HG03025 (cell line): Measurements from ENCODE around the gene SIGLEC10.
A peak's percentile ranks its signal among the peaks of the same experiment; 100 is the strongest.

Source experiments
- ATAC-seq: cut with Tn5 transposase; IDR thresholded peaks from one replicate; pipeline ENCODE4 v1.9.1; 2021; ENCODE audit warnings: mild to moderate bottlenecking, moderate library complexity; ENCODE audit not compliant: unreplicated experiment, low FRiP score

The SIGLEC10 gene

DNA sequence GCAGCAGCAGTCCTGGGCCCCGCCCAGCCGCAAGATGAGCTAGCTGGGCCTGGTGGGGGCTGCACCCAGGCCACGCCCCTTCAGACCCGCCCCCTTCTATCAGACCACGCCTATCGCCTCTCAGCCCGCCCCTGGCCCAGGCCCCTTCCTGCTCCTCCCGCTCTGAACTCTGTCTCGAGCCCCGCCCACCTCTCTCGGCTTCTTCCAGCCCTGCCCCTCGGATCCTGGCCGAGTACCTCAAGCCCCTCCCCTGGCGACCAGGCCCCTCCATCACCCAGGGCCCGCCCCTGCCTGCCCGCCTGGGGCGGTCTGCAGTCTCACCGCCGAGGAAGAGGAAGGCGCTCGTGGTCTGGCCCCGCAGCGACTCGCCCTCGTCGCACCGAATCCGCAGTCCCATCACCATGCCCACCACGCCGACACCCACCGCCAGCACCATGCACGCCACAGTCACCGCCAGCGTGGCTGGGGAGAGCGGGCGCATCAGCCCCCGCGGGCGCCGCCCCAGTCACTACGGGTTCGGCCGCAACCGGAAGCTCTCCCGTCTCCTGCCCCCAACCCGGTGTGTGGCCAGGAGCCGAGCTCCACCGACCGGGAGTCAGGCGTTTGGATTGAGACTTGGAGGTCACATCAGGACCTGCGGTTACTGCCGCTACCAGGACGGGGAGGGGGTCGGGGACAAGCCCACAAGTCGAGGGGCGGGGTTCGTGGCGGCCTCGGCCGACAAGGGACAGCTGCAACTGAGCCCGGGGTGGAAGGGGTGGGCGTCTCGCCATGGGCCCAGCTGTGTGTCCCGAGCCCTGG is 49.7 kb downstream of the SIGLEC10 start:
- ATAC-seq, result peak; percentile 66

DNA sequence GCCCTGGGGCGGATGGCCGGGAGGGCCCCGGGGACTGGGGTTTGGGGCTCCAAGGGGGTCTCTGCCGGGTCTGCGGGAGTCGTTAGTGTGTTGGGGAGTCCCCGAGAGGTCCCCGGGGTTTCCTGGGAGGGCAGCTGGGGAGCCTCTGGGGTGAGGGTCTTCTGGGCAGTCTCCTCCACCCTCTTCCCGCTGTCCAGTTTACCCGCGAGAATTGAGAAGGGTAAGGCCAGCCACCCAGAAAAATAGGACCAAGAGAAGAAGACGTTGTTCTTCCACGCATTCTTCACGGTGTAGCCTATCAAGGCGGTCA is 50.2 kb downstream of the SIGLEC10 start:
- peak; percentile 2 for ATAC-seq

DNA sequence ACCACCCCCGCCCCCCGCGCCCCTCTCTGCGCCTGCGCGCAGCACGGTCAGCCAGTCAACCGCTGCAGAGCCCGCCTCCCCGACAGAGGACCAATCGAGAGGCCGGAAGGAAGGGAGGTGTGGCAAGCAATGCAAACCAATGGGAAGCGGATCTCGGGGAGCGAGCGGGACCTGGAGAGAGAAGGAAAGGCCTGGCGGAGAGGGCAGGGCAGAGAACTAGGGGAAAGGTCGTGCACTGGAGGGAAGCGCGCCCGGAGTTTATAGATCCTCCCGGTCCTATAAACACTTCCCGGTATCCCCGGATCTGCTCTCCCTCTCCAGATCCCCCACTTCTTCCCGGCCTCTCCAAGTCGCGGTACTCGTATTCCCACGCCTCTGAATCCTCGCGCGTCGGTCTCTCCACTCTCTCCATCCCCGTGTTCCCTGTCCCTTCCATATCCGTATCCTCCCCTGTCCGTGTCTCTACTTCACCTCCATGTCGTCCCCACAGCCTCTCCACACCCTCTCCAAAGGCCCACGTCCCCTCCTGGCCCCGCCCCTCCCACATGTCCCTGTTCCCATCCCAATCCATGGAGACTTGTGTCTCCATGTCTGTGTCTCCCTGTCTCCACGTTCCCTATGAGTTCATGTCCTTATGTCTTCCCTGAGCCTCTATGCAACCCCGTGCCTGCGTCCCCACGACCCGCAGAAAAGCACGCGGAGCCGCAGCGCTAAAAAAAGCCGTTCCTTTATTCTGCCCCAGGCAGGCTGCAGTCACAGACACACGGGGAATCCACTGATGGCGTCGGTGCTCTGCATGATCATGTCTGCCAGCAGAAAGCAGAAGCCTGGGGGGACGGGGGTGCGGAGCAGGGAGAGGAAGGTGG is 50.8 kb downstream of the SIGLEC10 start:
- ATAC-seq, result peak; percentile 56

DNA sequence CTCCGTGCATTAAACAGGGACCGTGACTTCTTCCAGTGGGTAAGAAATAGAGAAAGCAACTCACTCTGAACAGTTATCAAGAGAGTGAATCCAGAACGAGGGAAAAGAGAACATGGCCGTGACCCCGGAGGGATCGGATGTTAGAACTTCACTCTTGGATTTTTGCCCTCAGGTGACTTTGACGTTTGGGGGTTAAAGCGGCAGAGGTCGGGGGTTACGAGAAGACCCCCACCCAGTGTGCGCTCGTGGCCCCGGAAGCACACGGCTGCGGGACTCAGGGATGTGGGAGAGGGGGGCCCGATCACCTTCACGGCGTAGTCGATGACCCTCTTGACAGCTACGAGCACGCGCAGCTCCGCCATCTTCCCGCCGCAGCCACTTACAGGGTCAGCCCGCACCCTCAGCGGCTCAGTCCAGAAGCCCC is 51.5 kb downstream of the SIGLEC10 start, which contains the start of gene ETFB:
ETFB (minus strand) TSS at position 424 of the 424 bp plus-strand sequence; CDS start at position 362, 62 bp downstream.
- ATAC-seq, result no peak

DNA sequence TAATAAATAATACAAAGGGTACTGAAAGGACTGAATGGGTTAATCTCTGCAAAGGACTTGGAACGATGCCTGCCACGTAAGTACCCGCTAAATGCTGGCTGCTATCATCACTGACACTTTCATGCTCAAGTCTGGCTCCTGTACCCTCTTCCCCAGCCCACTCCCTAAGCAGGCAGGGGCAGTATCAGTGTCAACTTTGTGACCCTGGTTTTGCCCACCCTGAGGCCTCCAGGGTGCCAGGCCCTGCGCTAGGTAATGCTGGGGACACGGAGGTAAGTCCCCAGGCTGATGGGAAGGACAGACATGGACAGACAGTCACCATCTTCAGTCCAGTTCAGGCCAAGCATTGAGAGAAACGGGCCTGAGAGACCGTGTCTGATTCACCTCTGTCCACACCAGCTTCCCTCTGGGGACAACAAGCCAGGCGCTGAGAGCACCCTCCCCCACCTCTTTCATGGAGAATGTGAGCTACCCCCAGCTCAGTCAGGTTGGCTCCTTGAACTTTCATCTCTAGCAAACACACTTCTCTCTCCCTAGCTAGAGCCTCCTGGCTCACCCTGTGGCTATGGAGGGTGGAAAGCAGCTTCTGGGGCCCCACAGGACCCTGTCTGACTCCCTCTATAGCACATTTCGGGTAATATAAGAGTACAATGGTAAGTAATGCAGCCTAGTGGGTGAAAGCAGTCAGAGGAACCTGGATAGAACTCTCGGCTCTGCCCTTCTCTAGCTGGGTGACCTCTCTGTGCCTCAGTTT is 52.1 kb downstream of the SIGLEC10 start:
- no peak for ATAC-seq

DNA sequence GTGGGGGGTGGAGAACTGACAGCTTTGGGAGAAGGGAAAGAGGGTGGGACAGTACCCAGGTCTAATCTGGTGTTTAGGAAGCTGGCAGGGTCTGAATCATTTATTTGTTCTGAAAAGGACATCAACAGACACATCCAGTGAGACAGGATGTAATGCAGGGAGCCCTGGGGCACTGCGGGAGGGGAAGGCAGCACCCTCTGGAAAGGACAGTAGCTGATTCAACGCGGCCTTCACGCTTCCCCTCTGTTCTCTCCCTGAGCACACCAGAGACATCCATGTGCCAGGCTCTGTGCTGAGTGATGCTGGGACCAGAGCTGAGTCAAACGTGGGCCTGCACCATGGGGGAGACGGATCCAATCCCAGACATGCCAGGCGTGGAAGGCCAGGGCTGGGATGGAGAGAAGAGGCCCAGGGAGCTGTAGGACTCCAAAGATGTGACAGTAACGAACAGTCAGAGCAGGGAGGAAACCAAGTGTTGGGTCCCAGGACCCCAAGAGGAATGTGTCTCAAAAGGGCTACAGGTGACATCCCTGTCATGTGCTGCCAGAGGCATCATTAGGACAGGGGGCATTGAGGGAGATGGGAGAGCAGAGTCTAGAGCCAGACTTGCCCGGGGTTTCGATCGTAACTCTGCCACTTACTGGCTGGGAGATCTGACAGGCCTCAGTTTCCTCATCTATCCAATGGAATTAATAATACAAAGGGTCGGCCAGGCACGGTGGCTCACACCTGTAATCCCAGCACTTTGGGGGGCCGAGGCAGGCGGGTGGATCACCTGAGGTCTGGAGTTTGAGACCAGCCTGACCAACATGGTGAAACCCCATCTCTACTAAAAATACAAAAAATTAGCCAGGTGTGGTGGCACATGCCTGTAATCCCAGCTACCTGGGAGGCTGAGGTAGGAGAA is 53.0 kb downstream of the SIGLEC10 start:
- no peak for ATAC-seq

DNA sequence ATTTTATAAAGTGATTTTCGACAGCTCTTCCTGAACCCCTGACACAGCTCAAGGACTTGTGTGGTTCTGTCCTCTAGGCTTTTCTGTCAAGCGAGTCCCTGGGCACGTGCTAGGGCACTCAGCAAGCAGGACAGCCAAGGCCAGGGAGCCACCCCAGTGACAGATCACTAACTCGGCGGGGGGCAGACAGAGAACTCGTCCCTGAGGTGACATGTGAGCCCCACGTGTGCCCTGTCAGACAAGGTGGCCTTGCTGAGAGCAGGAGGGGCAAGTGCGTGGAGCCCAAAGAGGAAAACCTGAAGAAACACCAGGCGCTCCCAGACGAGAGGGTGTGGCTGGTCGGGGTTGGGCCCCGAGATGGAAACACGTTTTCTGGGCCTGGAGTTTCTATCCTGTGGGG is 56.2 kb downstream of the SIGLEC10 start:
- ATAC-seq, result no peak
